Measurements from ENCODE around the gene MCEMP1.

The MCEMP1 gene

GRCh38 chr19:7706188-7706954, 29.5 kb downstream of the MCEMP1 start:
- H3K4me3 ChIP-seq (ENCODE audit: low read length) = no peak overlapping the region
- DNase-seq (ENCODE audit: low read depth) = no peak
- TF ChIP-seq, protein P1, sequence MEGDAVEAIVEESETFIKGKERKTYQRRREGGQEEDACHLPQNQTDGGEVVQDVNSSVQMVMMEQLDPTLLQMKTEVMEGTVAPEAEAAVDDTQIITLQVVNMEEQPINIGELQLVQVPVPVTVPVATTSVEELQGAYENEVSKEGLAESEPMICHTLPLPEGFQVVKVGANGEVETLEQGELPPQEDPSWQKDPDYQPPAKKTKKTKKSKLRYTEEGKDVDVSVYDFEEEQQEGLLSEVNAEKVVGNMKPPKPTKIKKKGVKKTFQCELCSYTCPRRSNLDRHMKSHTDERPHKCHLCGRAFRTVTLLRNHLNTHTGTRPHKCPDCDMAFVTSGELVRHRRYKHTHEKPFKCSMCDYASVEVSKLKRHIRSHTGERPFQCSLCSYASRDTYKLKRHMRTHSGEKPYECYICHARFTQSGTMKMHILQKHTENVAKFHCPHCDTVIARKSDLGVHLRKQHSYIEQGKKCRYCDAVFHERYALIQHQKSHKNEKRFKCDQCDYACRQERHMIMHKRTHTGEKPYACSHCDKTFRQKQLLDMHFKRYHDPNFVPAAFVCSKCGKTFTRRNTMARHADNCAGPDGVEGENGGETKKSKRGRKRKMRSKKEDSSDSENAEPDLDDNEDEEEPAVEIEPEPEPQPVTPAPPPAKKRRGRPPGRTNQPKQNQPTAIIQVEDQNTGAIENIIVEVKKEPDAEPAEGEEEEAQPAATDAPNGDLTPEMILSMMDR (conservative IDR thresholded peaks at IDR 0.05; ENCODE audit: low read length) = no peak

DNA sequence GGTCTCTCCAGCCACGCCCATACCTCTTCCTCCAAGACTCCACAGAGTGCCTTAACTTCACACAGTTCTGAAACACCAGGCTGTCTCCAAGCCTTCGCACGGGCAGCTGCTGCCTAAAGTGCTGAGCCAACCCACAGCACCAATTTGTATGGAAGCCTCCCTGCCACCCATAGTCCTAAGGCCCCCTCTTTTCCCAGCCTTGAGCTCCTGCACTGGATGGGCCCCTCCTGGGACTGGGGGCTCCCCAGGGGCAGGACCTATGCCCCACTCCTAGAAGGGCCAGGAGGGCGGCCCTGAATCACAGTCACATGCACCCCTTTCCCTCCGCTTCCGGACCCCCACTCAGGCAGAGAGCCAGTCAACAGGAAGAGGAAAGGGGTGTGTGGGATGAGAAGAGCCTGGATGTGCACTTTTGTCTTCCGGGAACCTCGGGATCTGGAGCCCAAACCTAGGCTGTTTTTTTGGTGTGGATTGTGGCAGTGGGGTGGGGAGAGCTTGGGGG, 30.1 kb downstream of the MCEMP1 start:
- TF ChIP-seq, protein P1 (conservative IDR thresholded peaks at IDR 0.05; ENCODE audit: low read length) = no peak
- H3K4me3 ChIP-seq (ENCODE audit: low read length) = no peak overlapping the region
- no peak for DNase-seq (ENCODE audit: low read depth)

GRCh38 chr19:7709932-7710460, 33.1 kb downstream of the MCEMP1 start:
- DNase-seq (ENCODE audit: low read depth) = no peak
- TF ChIP-seq, protein P1 (conservative IDR thresholded peaks at IDR 0.05; ENCODE audit: low read length) = no peak
- no peak overlapping the region for H3K4me3 ChIP-seq (ENCODE audit: low read length)

- TF ChIP-seq, protein P1 (conservative IDR thresholded peaks at IDR 0.05; ENCODE audit: low read length) = no peak
- DNase-seq (ENCODE audit: low read depth) = no peak
- no peak overlapping the region for H3K4me3 ChIP-seq (ENCODE audit: low read length)
These were observed 33.7 kb downstream of the MCEMP1 start for GRCh38 chr19:7710616-7711015.

DNA sequence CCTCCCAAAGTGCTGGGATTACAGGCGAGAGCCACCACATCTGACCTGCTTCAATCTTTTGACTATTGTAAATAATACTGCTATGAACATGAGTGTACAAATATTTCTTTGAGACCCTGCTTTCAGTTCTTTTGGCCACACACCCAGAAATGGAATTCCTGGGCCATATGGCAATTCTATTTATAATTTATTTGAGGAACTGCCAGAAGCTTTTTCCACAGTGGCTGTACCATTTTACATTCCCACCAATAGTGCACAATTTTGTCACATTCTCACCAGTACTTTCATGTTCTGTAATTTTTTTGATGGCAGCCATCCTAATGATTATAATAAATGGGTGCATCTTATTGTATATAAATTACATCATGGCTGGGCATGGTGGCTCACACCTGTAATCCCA, 38.8 kb downstream of the MCEMP1 start:
- H3K4me3 ChIP-seq (ENCODE audit: low read length) = no peak overlapping the region
- TF ChIP-seq, protein P1 (conservative IDR thresholded peaks at IDR 0.05; ENCODE audit: low read length) = no peak
- no peak for DNase-seq (ENCODE audit: low read depth)

DNA sequence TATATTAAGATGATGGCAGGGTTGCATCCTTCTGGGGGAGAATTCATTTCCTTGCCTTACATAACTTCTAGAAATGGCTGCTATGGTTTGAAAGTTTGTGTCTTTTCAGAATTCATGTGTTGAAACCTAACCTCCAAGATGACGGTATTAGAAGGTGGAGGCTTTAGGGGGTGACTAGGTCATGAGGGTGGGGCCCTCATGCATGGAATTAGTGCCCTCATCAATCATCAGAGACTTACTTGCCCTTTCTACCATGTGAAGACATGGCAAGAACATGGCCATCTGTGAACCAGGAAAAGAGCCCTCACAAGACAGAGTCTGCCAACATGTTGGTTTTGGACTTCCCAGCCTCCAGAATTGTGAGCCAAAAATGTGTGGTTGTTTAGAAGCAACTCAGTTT, 39.9 kb downstream of the MCEMP1 start:
- no peak overlapping the region for H3K4me3 ChIP-seq (ENCODE audit: low read length)
- TF ChIP-seq, protein P1 (conservative IDR thresholded peaks at IDR 0.05; ENCODE audit: low read length) = no peak
- DNase-seq (ENCODE audit: low read depth) = no peak

DNA sequence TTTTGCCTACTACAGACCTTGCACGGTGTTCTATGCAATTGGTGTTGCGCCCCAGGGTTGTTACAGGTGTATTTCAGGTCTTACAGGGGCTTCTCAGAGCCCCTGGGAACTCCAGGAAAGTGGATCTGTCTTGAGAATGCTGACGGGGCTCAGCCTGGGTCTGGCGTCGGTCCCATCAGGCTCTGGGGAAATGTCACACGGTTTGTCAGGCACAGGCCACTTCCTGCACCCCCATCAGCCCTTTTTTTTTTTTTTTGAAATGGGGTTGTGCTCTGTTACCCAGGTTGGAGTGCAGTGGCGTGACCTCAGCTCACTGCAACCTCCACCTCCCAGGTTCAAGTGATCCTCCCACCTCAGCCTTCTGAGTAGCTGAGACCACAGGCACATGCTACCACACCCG, 41.8 kb downstream of the MCEMP1 start:
- TF ChIP-seq, protein P1 (conservative IDR thresholded peaks at IDR 0.05; ENCODE audit: low read length) = no peak
- no peak for DNase-seq (ENCODE audit: low read depth)
- H3K4me3 ChIP-seq (ENCODE audit: low read length) = no peak overlapping the region
